ENCODE measurements around the gene ALK. TPM values are rescaled to one million over a fixed set of nuclear protein-coding genes. Genes with fewer than 3 reads are reported as not detected.

The ALK gene
- total RNA-seq, 1 donor from 2014 or later, result not detected

GRCh38 chr2:29155578-29155977 lies 765.8 kb downstream of the ALK start:
- DNase-seq (ENCODE audit: low read depth), result no peak

GRCh38 chr2:29154610-29155009 lies 766.8 kb downstream of the ALK start:
- DNase-seq (ENCODE audit: low read depth), result no peak

- no peak for DNase-seq (ENCODE audit: low read depth)
These were observed 773.4 kb downstream of the ALK start for GRCh38 chr2:29147963-29148362.

- no peak for DNase-seq (ENCODE audit: low read depth)
These were observed 775.2 kb downstream of the ALK start for GRCh38 chr2:29146197-29146596.

GRCh38 chr2:29143657-29144056 lies 777.7 kb downstream of the ALK start:
- DNase-seq (ENCODE audit: low read depth), result no peak

Other genes with a start within 250 kb of the ALK start
- 154 and 187 TPM in 2 replicates for gene YPEL5, start 225.4 kb upstream of the ALK start, total RNA-seq

Measured in renal cortical epithelial cell (primary cell).